MM.1S (cell line): ENCODE measurements around the gene DGUOK.

Experiments
- DNase-seq: peaks from one replicate; pipeline ENCODE4 v3.0.0-alpha.2; 2015
- H2AFZ ChIP-seq: fragments of 300-600 bp; sonication (generic); 2 replicates; pipeline ENCODE4 v1.6.0; 2016; ENCODE audit warnings: antibody characterized with exemption, low read length
- H3F3A ChIP-seq: fragments of 300-600 bp; sonication (generic); 2 replicates; pipeline ENCODE4 v1.6.1; 2016; ENCODE audit warnings: mild to moderate bottlenecking, antibody characterized with exemption, low read length, moderate library complexity, mixed read lengths; ENCODE audit not compliant: insufficient read depth
- H3K27ac ChIP-seq: fragments of 300-600 bp; sonication (generic); 2 replicates; pipeline ENCODE4 v1.5.1; 2016; ENCODE audit warnings: mild to moderate bottlenecking, low read length
- H3K27me3 ChIP-seq: fragments of 300-600 bp; sonication (generic); replicated peaks from 2 replicates; pipeline ENCODE4 v1.6.0; 2016; ENCODE audit warnings: low read length; ENCODE audit not compliant: insufficient read depth
- H3K36me3 ChIP-seq: fragments of 300-600 bp; sonication (generic); replicated peaks from 2 replicates; pipeline ENCODE4 v1.6.1; 2016; ENCODE audit warnings: mild to moderate bottlenecking, low read length, mixed read lengths; ENCODE audit not compliant: insufficient read depth
- H3K4me1 ChIP-seq: fragments of 300-600 bp; sonication (generic); 2 replicates; pipeline ENCODE4 v1.6.1; 2016; ENCODE audit warnings: low read length, mixed read lengths
- H3K4me2 ChIP-seq: fragments of 300-600 bp; sonication (generic); 2 replicates; pipeline ENCODE4 v1.6.0; 2016; ENCODE audit warnings: low read depth, low read length
- H3K4me3 ChIP-seq: fragments of 300-600 bp; sonication (generic); 2 replicates; pipeline ENCODE4 v1.5.1; 2016; ENCODE audit warnings: low read length, mixed read lengths
- H3K79me2 ChIP-seq: fragments of 300-600 bp; sonication (generic); 2 replicates; pipeline ENCODE4 v1.6.1; 2016; ENCODE audit warnings: mixed run types, low read length, mixed read lengths
- H3K9ac ChIP-seq: fragments of 300-600 bp; sonication (generic); 2 replicates; pipeline ENCODE4 v1.6.1; 2016; ENCODE audit warnings: low read length, mixed read lengths
- H3K9me2 ChIP-seq: fragments of 300-600 bp; sonication (generic); replicated peaks from 2 replicates; pipeline ENCODE4 v1.6.1; 2016; ENCODE audit warnings: mild to moderate bottlenecking, low read length, mixed read lengths; ENCODE audit not compliant: insufficient read depth
- H3K9me3 ChIP-seq: fragments of 300-600 bp; sonication (generic); replicated peaks from 2 replicates; pipeline ENCODE4 v1.6.1; 2016; ENCODE audit warnings: mild to moderate bottlenecking, low read length, mixed read lengths; ENCODE audit not compliant: insufficient read depth
- H4K20me1 ChIP-seq: fragments of 300-600 bp; sonication (generic); 2 replicates; pipeline ENCODE4 v1.6.1; 2016; ENCODE audit warnings: mild to moderate bottlenecking, low read length, moderate library complexity, mixed read lengths; ENCODE audit not compliant: insufficient read depth
- EZH2 ChIP-seq: fragments of 300-600 bp; sonication (generic); optimal IDR thresholded peaks from 2 replicates; pipeline ENCODE3; 2017; ENCODE audit warnings: low read depth, mild to moderate bottlenecking, antibody characterized with exemption, low read length, mixed read lengths
- EZH2phosphoT487 ChIP-seq: fragments of 300-600 bp; sonication (generic); IDR thresholded peaks from 2 replicates; pipeline ENCODE4 v1.6.1; 2018; ENCODE audit warnings: antibody characterized with exemption, low read length
- TF ChIP-seq, protein P1 (sequence below): fragments of 300-600 bp; sonication (generic); IDR thresholded peaks from 2 replicates; pipeline ENCODE4 v1.5.1; 2016; ENCODE audit warnings: antibody characterized with exemption, low read length, mixed read lengths

DGUOK gene

DNA sequence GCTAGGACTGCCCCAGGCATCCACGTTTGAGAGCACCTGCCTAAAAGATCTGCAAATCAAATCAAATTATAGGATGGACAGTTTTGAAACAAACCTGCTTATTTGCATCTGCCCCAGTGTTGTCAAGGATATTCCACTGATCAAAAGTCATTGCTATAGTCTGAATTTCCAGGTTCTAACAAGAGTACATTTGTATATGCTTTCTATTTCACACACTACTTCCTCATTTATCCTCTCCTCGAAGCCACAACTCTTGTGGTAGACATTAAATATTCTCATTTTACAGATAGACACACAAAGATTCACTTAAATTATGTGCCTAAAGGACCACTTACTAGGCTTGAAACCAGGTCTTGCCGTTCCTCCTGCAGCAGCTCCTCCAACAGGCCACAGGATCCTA, 46.2 kb downstream of the DGUOK start:
- no peaks in the 10 kb centered on the region for H3K9me3 ChIP-seq
- no peak overlapping the region for H3K4me3 ChIP-seq
- TF ChIP-seq EZH2phosphoT487 = no peak
- TF ChIP-seq EZH2 = no peak
- TF ChIP-seq, protein P1, sequence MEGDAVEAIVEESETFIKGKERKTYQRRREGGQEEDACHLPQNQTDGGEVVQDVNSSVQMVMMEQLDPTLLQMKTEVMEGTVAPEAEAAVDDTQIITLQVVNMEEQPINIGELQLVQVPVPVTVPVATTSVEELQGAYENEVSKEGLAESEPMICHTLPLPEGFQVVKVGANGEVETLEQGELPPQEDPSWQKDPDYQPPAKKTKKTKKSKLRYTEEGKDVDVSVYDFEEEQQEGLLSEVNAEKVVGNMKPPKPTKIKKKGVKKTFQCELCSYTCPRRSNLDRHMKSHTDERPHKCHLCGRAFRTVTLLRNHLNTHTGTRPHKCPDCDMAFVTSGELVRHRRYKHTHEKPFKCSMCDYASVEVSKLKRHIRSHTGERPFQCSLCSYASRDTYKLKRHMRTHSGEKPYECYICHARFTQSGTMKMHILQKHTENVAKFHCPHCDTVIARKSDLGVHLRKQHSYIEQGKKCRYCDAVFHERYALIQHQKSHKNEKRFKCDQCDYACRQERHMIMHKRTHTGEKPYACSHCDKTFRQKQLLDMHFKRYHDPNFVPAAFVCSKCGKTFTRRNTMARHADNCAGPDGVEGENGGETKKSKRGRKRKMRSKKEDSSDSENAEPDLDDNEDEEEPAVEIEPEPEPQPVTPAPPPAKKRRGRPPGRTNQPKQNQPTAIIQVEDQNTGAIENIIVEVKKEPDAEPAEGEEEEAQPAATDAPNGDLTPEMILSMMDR = no peak
- H3K4me2 ChIP-seq = no peak overlapping the region
- H3F3A ChIP-seq = peaks cover 9% of the 10 kb centered on the region; the same call in 1 of the 2 replicates
- peaks cover 10% of the 10 kb centered on the region; the same call in 1 of the 2 replicates for H3K27me3 ChIP-seq
- H3K4me1 ChIP-seq = peaks cover 17% of the 10 kb centered on the region
- DNase-seq = no peak
- no peak overlapping the region for H3K9ac ChIP-seq
- H2AFZ ChIP-seq = no peak overlapping the region
- H3K27ac ChIP-seq = no peak overlapping the region
- no peaks in the 10 kb centered on the region for H3K79me2 ChIP-seq
- no peaks in the 10 kb centered on the region for H3K36me3 ChIP-seq
- H3K9me2 ChIP-seq = no peaks in the 10 kb centered on the region
- no peaks in the 10 kb centered on the region for H4K20me1 ChIP-seq

DNA sequence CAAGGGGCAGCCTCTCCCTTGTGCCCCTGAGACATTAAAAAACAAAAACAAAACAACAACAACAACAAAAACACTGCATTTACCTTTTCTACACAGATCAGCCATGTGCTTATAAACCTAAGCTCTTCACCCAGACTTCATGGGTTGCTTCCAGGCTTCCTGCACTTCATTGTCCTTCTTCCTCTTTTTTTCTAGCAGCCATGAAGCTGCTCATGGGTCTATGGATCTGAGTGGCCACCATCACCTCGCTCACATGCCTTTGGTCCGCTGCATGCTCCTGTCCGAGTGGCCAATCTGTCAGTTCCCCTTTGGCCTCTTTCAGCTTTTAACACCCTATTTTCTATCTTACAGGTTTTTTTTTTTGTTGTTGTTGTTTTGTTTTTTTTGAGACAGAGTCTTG, 49.1 kb downstream of the DGUOK start:
- Histone ChIP-seq H3K79me2 (no peaks in the 10 kb centered on the region), H3K9me3 (no peaks in the 10 kb centered on the region), H3K4me3 (no peak overlapping the region), H3K27ac (no peak overlapping the region), H3K27me3 (peaks cover 15% of the 10 kb centered on the region; the same call in 1 of the 2 replicates), H3K36me3 (no peaks in the 10 kb centered on the region), H3K9me2 (no peaks in the 10 kb centered on the region), H3F3A (peaks cover 5% of the 10 kb centered on the region; the same call in 1 of the 2 replicates), H2AFZ (no peak overlapping the region), H3K9ac (no peak overlapping the region), H4K20me1 (no peaks in the 10 kb centered on the region), H3K4me2 (no peak overlapping the region), H3K4me1 (peaks cover 9% of the 10 kb centered on the region)
- TF ChIP-seq EZH2 (no peak), EZH2phosphoT487 (no peak)
- TF ChIP-seq, protein P1 = no peak
- DNase-seq = no peak

DNA sequence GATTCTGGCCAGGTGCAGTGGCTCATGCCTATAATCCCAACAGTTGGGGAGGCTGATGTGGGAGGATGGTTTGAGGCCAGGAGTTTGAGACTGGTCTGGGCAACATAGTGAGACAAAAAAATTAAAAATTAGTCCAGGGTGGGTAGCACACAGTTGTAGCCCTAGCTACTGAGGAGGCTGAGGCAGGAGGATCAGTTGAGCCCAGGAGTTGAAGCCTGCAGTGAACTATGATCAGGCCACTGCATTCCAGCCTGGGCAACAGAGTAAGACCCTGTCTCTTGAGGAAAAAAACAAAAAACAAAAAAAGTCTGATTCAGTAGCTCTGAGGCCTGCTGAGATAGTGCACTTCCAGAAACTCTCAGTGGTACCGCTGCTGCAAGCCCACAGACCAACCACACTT, 50.1 kb downstream of the DGUOK start:
- Histone ChIP-seq H3K36me3 (no peaks in the 10 kb centered on the region), H3K4me1 (peaks cover 2% of the 10 kb centered on the region), H3K4me2 (no peak overlapping the region), H3K9me2 (no peaks in the 10 kb centered on the region), H3K27ac (no peak overlapping the region), H4K20me1 (no peaks in the 10 kb centered on the region), H2AFZ (no peak overlapping the region), H3K27me3 (peaks cover 24% of the 10 kb centered on the region; the same call in 1 of the 2 replicates), H3K9me3 (no peaks in the 10 kb centered on the region), H3K9ac (no peak overlapping the region), H3F3A (no peaks in the 10 kb centered on the region), H3K4me3 (no peak overlapping the region), H3K79me2 (no peaks in the 10 kb centered on the region)
- no peak for DNase-seq
- TF ChIP-seq, protein P1 = no peak
- no peak for TF ChIP-seq EZH2phosphoT487
- no peak for TF ChIP-seq EZH2
